Cardiac muscle cell (in vitro differentiated cells and primary cell): ENCODE data around the gene GALNT10. TPM values are rescaled to one million over a fixed set of nuclear protein-coding genes. Genes with fewer than 3 reads are reported as not detected.
A peak's percentile ranks its signal among the peaks of the same experiment; 100 is the strongest.

Experiments
- DNase-seq, 2 donors: peaks; one replicate each; pipeline versions ENCODE4 v3.0.0 to v3.0.0-alpha.2; 2010 to 2017; ENCODE audit warnings: low read depth in 1 of 2, low spot score in 1 of 2
- H3K27ac ChIP-seq: fragments of 200-600 bp; sonication (generic); 2 replicates; pipeline ENCODE4 v1.5.1; 2016
- H3K27me3 ChIP-seq: fragments of 200-600 bp; sonication (generic); 2 replicates; pipeline ENCODE4 v1.6.0; 2016; ENCODE audit warnings: control low read depth
- H3K36me3 ChIP-seq: fragments of 200-600 bp; sonication (generic); 2 replicates; pipeline ENCODE4 v1.5.1; 2016; ENCODE audit warnings: control low read depth
- H3K4me1 ChIP-seq: fragments of 200-600 bp; sonication (generic); 2 replicates; pipeline ENCODE4 v1.8.1; 2017; ENCODE audit warnings: low read depth, mild to moderate bottlenecking, mixed run types
- H3K4me3 ChIP-seq: fragments of 200-600 bp; sonication (generic); 2 replicates; pipeline ENCODE4 v1.5.1; 2016; ENCODE audit warnings: mild to moderate bottlenecking
- H3K9me3 ChIP-seq: fragments of 200-600 bp; sonication (generic); 2 replicates; pipeline ENCODE4 v1.5.1; 2017; ENCODE audit warnings: low read depth, mild to moderate bottlenecking, control low read depth
- polyA plus RNA-seq: library from polyadenylated mRNA; unstranded; fragments of >200 nt; fragmentation: Nextera tagmentation; extraction: Ambion mirVana; gene quantifications from 2 replicates; pipeline ENCODE4 v1.2.1, GENCODE V29; 2016
- total RNA-seq: library from RNA; depleted of rRNA; stranded (reverse); fragments of >200 nt; gene quantifications from 2 replicates; pipeline ENCODE4 v1.2.3, GENCODE V29; 2016
- TF ChIP-seq, protein P1 (sequence below): IDR thresholded peaks from 2 replicates; pipeline ENCODE4 v1.5.1; 2012; ENCODE audit warnings: low read depth, mild to moderate bottlenecking, low read length

GALNT10 gene
- total and polyA plus RNA-seq, 2 experiments from 2014 or later: 8.2 TPM

DNA sequence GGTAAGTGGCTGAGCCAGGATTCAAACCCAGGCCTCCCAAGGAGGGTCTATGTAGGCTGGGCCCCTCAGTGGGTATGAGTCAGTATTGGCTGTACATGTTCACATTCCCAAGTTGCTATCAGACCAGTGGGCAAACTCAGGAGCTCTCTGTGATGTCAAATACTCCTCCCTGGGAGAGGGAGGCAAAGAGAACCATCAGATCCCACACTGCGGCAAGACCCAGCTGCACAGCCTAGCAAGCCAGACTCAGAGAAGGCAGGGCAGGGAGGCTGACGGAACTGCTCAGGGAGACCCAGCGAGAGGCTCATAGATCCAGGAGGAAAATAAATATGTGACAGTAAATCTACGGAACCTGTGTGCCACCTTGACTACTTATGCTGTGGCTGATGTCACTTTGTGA, 212.7 kb downstream of the GALNT10 start:
- no peaks in the 10 kb centered on the region for H3K36me3 ChIP-seq
- H3K9me3 ChIP-seq: no peaks in the 10 kb centered on the region
- no peaks in the 10 kb centered on the region for H3K27me3 ChIP-seq
- TF ChIP-seq, protein P1, sequence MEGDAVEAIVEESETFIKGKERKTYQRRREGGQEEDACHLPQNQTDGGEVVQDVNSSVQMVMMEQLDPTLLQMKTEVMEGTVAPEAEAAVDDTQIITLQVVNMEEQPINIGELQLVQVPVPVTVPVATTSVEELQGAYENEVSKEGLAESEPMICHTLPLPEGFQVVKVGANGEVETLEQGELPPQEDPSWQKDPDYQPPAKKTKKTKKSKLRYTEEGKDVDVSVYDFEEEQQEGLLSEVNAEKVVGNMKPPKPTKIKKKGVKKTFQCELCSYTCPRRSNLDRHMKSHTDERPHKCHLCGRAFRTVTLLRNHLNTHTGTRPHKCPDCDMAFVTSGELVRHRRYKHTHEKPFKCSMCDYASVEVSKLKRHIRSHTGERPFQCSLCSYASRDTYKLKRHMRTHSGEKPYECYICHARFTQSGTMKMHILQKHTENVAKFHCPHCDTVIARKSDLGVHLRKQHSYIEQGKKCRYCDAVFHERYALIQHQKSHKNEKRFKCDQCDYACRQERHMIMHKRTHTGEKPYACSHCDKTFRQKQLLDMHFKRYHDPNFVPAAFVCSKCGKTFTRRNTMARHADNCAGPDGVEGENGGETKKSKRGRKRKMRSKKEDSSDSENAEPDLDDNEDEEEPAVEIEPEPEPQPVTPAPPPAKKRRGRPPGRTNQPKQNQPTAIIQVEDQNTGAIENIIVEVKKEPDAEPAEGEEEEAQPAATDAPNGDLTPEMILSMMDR: no peak
- H3K4me3 ChIP-seq: no peak overlapping the region
- DNase-seq: no peak
- H3K27ac ChIP-seq: no peak overlapping the region
- H3K4me1 ChIP-seq: peaks cover 10% of the 10 kb centered on the region

DNA sequence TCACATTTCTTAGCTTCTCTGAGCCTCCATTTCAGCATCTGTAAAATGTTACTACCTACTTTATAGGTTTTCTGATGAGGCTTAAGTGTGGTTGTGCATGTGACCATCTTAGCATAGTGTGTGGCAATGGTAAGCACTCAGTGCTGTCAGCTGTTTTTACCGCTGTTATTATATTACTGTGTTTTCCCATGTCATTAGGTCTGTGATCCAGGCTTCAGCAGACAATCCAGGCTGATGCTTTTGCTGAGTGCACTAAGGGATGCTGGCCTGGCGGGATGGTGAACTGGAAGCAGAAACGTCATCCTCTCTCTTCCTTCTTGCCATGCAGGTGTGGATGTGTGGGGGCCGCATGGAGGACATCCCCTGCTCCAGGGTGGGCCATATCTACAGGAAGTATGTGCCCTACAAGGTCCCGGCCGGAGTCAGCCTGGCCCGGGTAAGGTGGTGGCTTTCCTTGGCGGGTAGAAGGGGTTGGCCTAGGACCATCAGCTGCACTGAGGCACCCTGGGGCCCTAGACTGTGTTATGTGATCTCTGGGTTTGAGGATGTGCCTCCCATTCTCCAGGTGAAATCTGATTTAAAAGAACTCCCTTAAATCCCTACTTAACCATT, 213.3 kb downstream of the GALNT10 start:
- Histone ChIP-seq H3K4me3 (no peak overlapping the region), H3K9me3 (no peaks in the 10 kb centered on the region), H3K4me1 (peaks cover 10% of the 10 kb centered on the region), H3K36me3 (no peaks in the 10 kb centered on the region), H3K27me3 (no peaks in the 10 kb centered on the region), H3K27ac (no peak overlapping the region)
- no peak for DNase-seq
- TF ChIP-seq, protein P1: no peak

DNA sequence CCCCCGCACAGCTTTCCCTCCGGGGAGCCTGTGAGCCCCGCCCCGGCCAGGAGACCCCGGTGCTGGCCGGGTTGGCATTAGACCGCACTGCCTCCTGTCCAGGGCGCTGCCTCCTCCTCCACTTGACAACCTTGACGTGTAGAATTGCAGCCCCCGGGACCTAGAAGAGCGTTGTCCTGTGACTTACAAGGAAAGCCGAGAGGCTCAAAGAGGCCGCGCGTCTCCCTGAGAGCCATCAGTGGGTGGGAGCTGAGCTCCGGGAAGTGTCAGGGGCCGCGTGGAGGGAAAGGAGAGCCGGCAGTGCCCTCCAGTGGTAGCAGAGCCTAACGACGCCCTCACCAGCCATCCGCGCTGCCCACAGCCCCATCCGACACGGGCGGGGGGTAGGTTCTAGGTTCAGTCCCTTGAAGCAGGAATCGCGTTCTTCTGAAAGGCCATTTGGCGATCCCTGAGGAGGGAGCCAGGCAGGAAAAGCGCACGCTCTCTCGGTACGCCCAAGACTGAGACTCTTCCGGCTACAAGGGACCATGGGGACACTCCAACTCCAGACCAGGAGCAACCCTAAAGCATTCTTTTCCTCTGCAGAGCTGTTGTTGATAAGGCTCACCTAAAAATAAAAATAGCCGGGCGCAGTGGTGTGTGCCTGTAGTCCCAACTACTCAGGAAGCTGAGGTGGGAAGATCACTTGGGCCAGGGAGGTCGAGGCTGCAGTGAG, 214.7 kb downstream of the GALNT10 start:
- no peaks in the 10 kb centered on the region for H3K9me3 ChIP-seq
- H3K27me3 ChIP-seq: no peaks in the 10 kb centered on the region
- peak overlapping the region; percentile 12 for H3K4me3 ChIP-seq
- TF ChIP-seq, protein P1: peak; percentile 90
- DNase-seq: peak; percentile 85 to 90
- H3K36me3 ChIP-seq: no peaks in the 10 kb centered on the region
- peaks cover 10% of the 10 kb centered on the region for H3K4me1 ChIP-seq
- H3K27ac ChIP-seq: no peak overlapping the region

DNA sequence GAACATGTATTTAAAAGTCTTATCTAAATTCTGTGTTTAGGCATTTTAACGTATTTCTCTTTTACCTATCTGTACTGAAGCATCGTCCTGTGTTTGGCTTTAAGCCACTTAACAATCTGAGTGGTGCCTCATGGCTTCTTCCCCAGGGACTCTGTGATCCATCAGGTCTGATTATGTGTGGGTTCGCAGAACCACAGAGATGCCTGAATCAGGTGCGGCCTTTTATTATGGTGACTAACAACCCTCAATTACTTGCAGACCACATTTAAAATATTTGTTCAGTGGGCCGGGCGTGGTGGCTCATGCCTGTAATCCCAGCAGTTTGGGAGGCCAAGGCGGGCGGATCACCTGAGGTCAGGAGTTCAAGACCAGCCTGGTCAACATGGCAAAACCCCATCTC, 215.7 kb downstream of the GALNT10 start:
- H3K9me3 ChIP-seq: no peaks in the 10 kb centered on the region
- H3K27ac ChIP-seq: no peak overlapping the region
- no peak overlapping the region for H3K4me3 ChIP-seq
- H3K4me1 ChIP-seq: peaks cover 10% of the 10 kb centered on the region
- H3K27me3 ChIP-seq: no peaks in the 10 kb centered on the region
- no peak for DNase-seq
- TF ChIP-seq, protein P1: no peak
- H3K36me3 ChIP-seq: no peaks in the 10 kb centered on the region

DNA sequence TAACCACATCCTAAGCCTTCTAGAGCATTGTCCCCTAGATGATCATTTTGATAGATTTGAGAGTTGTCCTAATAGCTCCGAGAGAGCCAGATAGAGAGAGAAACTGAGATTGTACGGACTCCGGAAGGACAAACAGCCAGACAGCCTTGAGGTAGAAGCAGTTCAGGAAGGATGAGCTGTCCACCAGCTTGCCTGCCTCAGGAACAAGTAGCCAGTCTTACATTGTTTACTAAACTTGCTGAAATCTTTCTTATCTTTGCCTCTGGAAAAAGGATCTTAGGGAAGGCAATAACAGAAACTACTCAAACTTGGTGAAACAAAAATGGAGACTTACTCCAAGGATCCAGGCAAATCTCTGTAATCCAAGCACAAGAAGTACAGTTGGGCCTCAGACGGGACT, 216.3 kb downstream of the GALNT10 start:
- no peaks in the 10 kb centered on the region for H3K9me3 ChIP-seq
- H3K4me3 ChIP-seq: no peak overlapping the region
- H3K36me3 ChIP-seq: no peaks in the 10 kb centered on the region
- TF ChIP-seq, protein P1: no peak
- H3K27me3 ChIP-seq: no peaks in the 10 kb centered on the region
- H3K4me1 ChIP-seq: peaks cover 10% of the 10 kb centered on the region
- DNase-seq: no peak
- H3K27ac ChIP-seq: no peak overlapping the region
